Measurements from ENCODE around the gene ATPAF2. TPM values are rescaled to one million over a fixed set of nuclear protein-coding genes. Genes with fewer than 3 reads are reported as not detected.

The ATPAF2 gene
- total RNA-seq, 1 experiment from 2014 or later: 40.5 TPM

DNA sequence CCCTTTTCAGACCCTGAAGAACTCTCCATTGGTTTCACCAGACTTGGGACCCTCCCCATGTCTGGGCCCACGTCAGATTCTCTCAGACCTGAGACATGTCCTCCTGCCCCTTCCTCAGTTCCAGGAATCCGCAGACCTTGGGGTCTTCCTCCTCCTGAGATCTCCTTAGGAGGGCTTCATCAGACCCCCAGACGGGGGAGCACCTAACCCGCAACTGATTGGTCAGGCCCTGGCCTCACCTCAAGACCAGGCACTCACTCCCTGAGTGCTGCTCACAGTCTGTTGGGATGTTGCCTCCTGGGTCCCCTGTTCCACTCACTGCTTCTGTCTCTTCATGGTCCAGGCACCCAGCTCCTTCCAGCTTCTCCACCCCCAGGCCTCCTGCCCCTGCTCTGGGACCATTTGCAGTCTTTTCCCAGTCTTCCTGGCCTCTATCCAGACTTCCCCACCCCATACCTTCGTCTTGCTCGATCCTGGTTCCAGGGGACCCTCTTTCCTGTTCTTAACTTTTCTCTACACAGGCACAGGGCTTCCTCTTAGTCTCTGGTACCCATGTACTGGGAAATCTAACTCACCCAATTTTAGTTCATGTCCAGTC is 1.4 kb upstream of the ATPAF2 start:
- no TSS peak for BruUV-seq (replicated peaks)
- H3K9ac ChIP-seq (ENCODE audit: low read length): peak overlapping the region; percentile 84
- H3K4me2 ChIP-seq (ENCODE audit: low read length): peak overlapping the region; percentile 100
- ChIA-PET POLR2A (ENCODE audit: unreplicated experiment) (no interaction called here), CTCF (no interaction called here)
- H3F3A ChIP-seq (ENCODE audit: low read length, unreplicated experiment): no peaks in the 10 kb centered on the region
- peaks cover 76% of the 10 kb centered on the region for H3K79me2 ChIP-seq (ENCODE audit: low read length)
- H2AFZ ChIP-seq (ENCODE audit: low read length): peak overlapping the region; percentile 92
- H3K27me3 ChIP-seq (ENCODE audit: low read length): no peaks in the 10 kb centered on the region
- ATAC-seq: no peak
- no peaks in the 10 kb centered on the region for H3K36me3 ChIP-seq (ENCODE audit: low read depth, low read length)
- peaks cover 33% of the 10 kb centered on the region for H3K4me1 ChIP-seq (ENCODE audit: insufficient read depth, low read length)
- H3K4me3 ChIP-seq (ENCODE audit: low read length): peak overlapping the region; percentile 79
- no peak overlapping the region for H3K27ac ChIP-seq (ENCODE audit: low read length)
- no peaks in the 10 kb centered on the region for H3K9me3 ChIP-seq (ENCODE audit: low read length)
- no peaks in the 10 kb centered on the region for H3K9me2 ChIP-seq (replicated peaks; ENCODE audit: low read length)
- intact Hi-C loops (cut with micrococcal nuclease): no loop called here
- no peaks in the 10 kb centered on the region for H4K20me1 ChIP-seq (ENCODE audit: low read length)
- DNase-seq: no peak
- TF ChIP-seq EZH2phosphoT487 (IDR thresholded peaks at IDR 0.05; ENCODE audit: borderline replicate concordance, low read length) (no peak), EZH2 (IDR thresholded peaks at IDR 0.05; ENCODE audit: low read length, unreplicated experiment) (no peak)
- TF ChIP-seq, protein P1, sequence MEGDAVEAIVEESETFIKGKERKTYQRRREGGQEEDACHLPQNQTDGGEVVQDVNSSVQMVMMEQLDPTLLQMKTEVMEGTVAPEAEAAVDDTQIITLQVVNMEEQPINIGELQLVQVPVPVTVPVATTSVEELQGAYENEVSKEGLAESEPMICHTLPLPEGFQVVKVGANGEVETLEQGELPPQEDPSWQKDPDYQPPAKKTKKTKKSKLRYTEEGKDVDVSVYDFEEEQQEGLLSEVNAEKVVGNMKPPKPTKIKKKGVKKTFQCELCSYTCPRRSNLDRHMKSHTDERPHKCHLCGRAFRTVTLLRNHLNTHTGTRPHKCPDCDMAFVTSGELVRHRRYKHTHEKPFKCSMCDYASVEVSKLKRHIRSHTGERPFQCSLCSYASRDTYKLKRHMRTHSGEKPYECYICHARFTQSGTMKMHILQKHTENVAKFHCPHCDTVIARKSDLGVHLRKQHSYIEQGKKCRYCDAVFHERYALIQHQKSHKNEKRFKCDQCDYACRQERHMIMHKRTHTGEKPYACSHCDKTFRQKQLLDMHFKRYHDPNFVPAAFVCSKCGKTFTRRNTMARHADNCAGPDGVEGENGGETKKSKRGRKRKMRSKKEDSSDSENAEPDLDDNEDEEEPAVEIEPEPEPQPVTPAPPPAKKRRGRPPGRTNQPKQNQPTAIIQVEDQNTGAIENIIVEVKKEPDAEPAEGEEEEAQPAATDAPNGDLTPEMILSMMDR (conservative IDR thresholded peaks at IDR 0.05; ENCODE audit: low read depth, low read length): no peak

DNA sequence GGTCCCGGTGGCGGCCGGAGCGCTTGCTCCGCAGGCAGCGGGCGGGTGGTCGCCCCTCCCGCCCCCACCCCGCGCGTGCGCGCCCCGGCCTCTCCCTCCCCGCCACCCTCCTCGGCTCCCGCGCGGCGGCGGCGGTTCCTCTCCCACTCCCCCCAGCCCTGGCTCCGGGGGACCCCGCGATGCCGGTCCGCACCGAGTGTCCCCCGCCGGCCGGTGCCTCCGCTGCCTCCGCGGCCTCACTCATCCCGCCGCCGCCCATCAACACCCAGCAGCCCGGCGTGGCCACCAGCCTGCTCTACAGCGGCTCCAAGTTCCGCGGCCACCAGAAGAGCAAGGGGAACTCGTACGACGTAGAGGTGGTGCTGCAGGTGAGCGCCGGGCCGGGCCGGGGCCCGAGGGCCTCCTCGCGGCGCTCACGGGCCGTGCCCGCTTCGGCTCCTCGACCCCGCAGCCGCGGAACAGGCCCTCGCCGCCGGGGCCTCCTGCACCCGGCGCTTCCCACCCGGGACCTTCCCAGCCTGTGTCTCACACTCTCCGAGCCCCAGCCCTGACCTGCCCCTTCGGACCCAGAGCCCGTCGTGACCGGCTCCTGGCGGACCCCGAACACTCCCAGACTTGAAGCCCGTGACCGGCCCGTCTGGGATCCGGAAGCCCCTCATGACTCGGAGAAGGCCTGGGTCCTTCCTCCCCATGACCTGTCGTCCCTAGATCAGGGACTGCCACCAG is 730 bp upstream of the ATPAF2 start:
- H3K9me3 ChIP-seq (ENCODE audit: low read length): no peaks in the 10 kb centered on the region
- H3K4me3 ChIP-seq (ENCODE audit: low read length): peak overlapping the region; percentile 79
- no peaks in the 10 kb centered on the region for H4K20me1 ChIP-seq (ENCODE audit: low read length)
- H3K79me2 ChIP-seq (ENCODE audit: low read length): peaks cover 80% of the 10 kb centered on the region
- intact Hi-C loops (cut with micrococcal nuclease): no loop called here
- no TSS peak for BruUV-seq (replicated peaks)
- TF ChIP-seq, protein P1 (conservative IDR thresholded peaks at IDR 0.05; ENCODE audit: low read depth, low read length): no peak
- no peak for TF ChIP-seq EZH2 (IDR thresholded peaks at IDR 0.05; ENCODE audit: low read length, unreplicated experiment)
- no peak for TF ChIP-seq EZH2phosphoT487 (IDR thresholded peaks at IDR 0.05; ENCODE audit: borderline replicate concordance, low read length)
- DNase-seq (peak; percentile 37), ATAC-seq (peak; percentile 43)
- CTCF ChIA-PET: no interaction called here
- peak overlapping the region; percentile 100 for H3K4me2 ChIP-seq (ENCODE audit: low read length)
- no peaks in the 10 kb centered on the region for H3F3A ChIP-seq (ENCODE audit: low read length, unreplicated experiment)
- H3K36me3 ChIP-seq (ENCODE audit: low read depth, low read length): no peaks in the 10 kb centered on the region
- H3K9me2 ChIP-seq (replicated peaks; ENCODE audit: low read length): no peaks in the 10 kb centered on the region
- no peak overlapping the region; the same call in 1 of the 2 replicates for H3K27ac ChIP-seq (ENCODE audit: low read length)
- POLR2A ChIA-PET (ENCODE audit: unreplicated experiment): no interaction called here
- H3K27me3 ChIP-seq (ENCODE audit: low read length): no peaks in the 10 kb centered on the region
- H2AFZ ChIP-seq (ENCODE audit: low read length): peak overlapping the region; percentile 92
- H3K9ac ChIP-seq (ENCODE audit: low read length): peak overlapping the region; percentile 84
- peaks cover 33% of the 10 kb centered on the region for H3K4me1 ChIP-seq (ENCODE audit: insufficient read depth, low read length)
